ENCODE data around the gene REG4.

DNA sequence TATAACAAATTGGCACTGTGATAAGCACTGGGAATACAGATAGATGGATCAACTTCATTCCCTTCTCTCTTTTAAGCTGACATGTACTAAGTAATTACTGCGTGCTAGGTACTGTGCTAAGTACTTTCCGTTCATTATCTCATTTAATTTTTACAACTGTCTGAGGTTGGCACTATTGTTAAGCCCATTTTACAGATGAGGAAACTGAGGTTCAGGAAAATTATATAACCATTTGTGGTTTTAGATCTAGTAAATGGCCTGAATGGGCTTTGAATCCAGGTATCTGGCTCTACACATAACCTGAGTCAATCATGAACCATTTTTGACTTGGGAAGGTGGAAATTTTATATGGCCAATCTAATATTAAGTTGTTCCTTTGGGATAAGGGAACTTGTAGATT is 39.0 kb downstream of the REG4 start:
- TF ChIP-seq MED1 (CRISPR knock-in tag; IDR thresholded peaks at IDR 0.05) = no peak
- no peak for TF ChIP-seq KLF13 (CRISPR knock-in tag; IDR thresholded peaks at IDR 0.05)
- no peak for TF ChIP-seq SP2 (CRISPR knock-in tag; IDR thresholded peaks at IDR 0.05)
- TF ChIP-seq KLF11 (CRISPR knock-in tag; IDR thresholded peaks at IDR 0.05) = no peak
- no peak for TF ChIP-seq ARID2 (CRISPR knock-in tag; IDR thresholded peaks at IDR 0.05; ENCODE audit: borderline replicate concordance)
- TF ChIP-seq ZFAT (CRISPR knock-in tag; conservative IDR thresholded peaks at IDR 0.05) = no peak

Data from HepG2 (cell line).